Measurements from ENCODE around the gene DAGLA. TPM values are rescaled to one million over a fixed set of nuclear protein-coding genes. Genes with fewer than 3 reads are reported as not detected.

DAGLA gene
- total RNA-seq, 1 experiment from 2014 or later: 4.5 TPM

DNA sequence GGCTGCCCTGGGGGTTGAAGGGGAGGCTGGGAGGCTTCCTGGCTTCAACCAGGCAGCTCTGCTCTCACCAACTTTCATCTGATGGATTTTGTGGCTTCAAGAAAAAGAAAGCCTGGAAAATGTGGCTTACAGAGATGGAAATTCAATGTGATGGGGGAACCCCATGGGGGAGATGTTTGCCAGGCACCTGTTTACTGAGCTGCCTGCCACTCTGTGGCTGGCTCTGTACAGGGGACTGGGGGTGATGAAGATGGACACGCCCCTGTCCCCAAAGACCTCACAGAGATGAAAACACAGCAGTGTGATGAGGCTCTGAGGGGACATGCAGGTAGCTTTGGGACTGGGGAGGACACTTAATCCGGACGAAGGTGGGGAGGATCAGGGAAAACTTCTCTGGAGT lies 102.1 kb downstream of the DAGLA start:
- Mint-ChIP-seq H3K27ac (no peak overlapping the region), H3K36me3 (ENCODE audit: insufficient read depth in 1 of 3, low read depth in 3 of 3) (peaks cover 16 to 53% (median 46%) of the 10 kb centered on the region in 3 experiments), H3K4me1 (peaks cover 9 to 13% of the 10 kb centered on the region in 2 experiments; a peak in 2 of 4 replicates), H3K4me3 (no peak overlapping the region; a peak in 1 of 5 replicates), H3K27me3 (ENCODE audit: low read depth) (peaks cover 2% of the 10 kb centered on the region; the same call in 1 of the 2 replicates), H3K9me3 (peaks cover 0 to 2% of the 10 kb centered on the region in 2 experiments; a peak in 2 of 5 replicates)
- Histone ChIP-seq H2AK5ac (ENCODE audit: insufficient read length, low read length) (no peak overlapping the region), H3T11ph (ENCODE audit: low read length) (no peak overlapping the region), H2BK120ac (ENCODE audit: low read depth, low read length, poor library complexity, severe bottlenecking) (no peak overlapping the region), H3K18ac (ENCODE audit: insufficient read length, low read depth, low read length) (no peak overlapping the region), H2AFZ (ENCODE audit: low read length) (no peak overlapping the region), H2BK20ac (ENCODE audit: low read depth, low read length, poor library complexity, severe bottlenecking) (no peak overlapping the region), H2BK5ac (ENCODE audit: insufficient read length, low read length) (no peak overlapping the region), H4K20me1 (ENCODE audit: control insufficient read depth, insufficient read depth, insufficient read length) (no peaks in the 10 kb centered on the region), H4K91ac (ENCODE audit: insufficient read length, low read depth, low read length) (no peak overlapping the region), H2BK15ac (ENCODE audit: low read depth, low read length) (no peak overlapping the region), H3K23me2 (ENCODE audit: insufficient read length, low read depth, low read length, poor library complexity, severe bottlenecking) (no peaks in the 10 kb centered on the region), H4K5ac (ENCODE audit: insufficient read length, low read depth, low read length) (no peak overlapping the region), H3K27ac (ENCODE audit: insufficient read length, low read depth, low read length) (no peak overlapping the region), H4K8ac (replicated peaks; ENCODE audit: insufficient read length, low read depth, low read length) (no peak overlapping the region), H3K14ac (ENCODE audit: insufficient read depth, low read length) (no peak overlapping the region), H3K4me1 (ENCODE audit: insufficient read depth, low read length) (no peaks in the 10 kb centered on the region), H3K4ac (ENCODE audit: low read depth, low read length) (no peak overlapping the region), H3K4me2 (ENCODE audit: insufficient read depth, insufficient read length, low read length) (no peak overlapping the region), H3K79me2 (ENCODE audit: insufficient read depth, low read length) (no peaks in the 10 kb centered on the region), H3K9me3 (ENCODE audit: control insufficient read depth, low read depth, low read length) (no peaks in the 10 kb centered on the region), H3K56ac (ENCODE audit: insufficient read length, low read depth, low read length) (no peak overlapping the region), H3K23ac (ENCODE audit: insufficient read length, low read depth, low read length) (no peak overlapping the region), H3K9ac (ENCODE audit: extremely low read depth, insufficient read length, low read length) (no peak overlapping the region), H2BK12ac (ENCODE audit: insufficient read length, low read depth, low read length) (no peak overlapping the region), H3K79me1 (ENCODE audit: insufficient read depth, low read depth, low read length, poor library complexity, severe bottlenecking) (no peaks in the 10 kb centered on the region), H3K27me3 (ENCODE audit: insufficient read depth, low read length) (no peaks in the 10 kb centered on the region)
- WGBS (ENCODE audit: extremely low coverage, insufficient read length, low lambda C conversion rate): no CpG with 5 or more reads among the region's 3 CpGs
- DNase-seq: no peak
- TF ChIP-seq CTCF (conservative IDR thresholded peaks at IDR 0.05): no peak

Measured in H9 (cell line).